ENCODE measurements around the gene PDE8A. TPM values are rescaled to one million over a fixed set of nuclear protein-coding genes. Genes with fewer than 3 reads are reported as not detected.

PDE8A gene
- total and polyA plus RNA-seq, 10 of the 15 experiments (the other 5 are each of a cell fraction or from before 2014, with no cell fraction given), result 6.7 to 69.2 (median 27.2) TPM

- SMC1A ChIA-PET (ENCODE audit: uncharacterized antibody, unreplicated experiment), result interaction anchor here (0.9 to 1.5 kb wide), 4 partner anchors 83 to 162 kb away, joined by 3 to 10 read pairs (median 4); no protein-coding TSS in a partner anchor
- intact Hi-C loops (cut with micrococcal nuclease; ENCODE audit: unreplicated experiment), result no loop called here
- ATAC-seq, result no peak
Measured at GRCh38 chr15:84953726-84954125, 27.9 kb upstream of the PDE8A start.

More at GRCh38 chr15:84953726-84954125, 27.9 kb upstream of the PDE8A start:
- H3K27me3 ChIP-seq (replicated peaks in 1 of 2; ENCODE audit: control insufficient read depth in 2 of 2, insufficient read depth in 2 of 2, low read length in 1 of 2), result peaks cover 0 to 3% of the 10 kb centered on the region in 2 experiments; a peak in 1 of 4 replicates
- no TSS peak for BruUV-seq (replicated peaks)
- in situ Hi-C loops (cut with MboI), result no loop called here
- H3K4me1 ChIP-seq (ENCODE audit: control insufficient read depth, insufficient read depth, low read length), result no peaks in the 10 kb centered on the region
- H3K36me3 ChIP-seq (ENCODE audit: control insufficient read depth in 2 of 2, insufficient read depth in 2 of 2, low read length in 1 of 2), result no peaks in the 10 kb centered on the region
- ChIA-PET POLR2A (no interaction called here), RAD21 (ENCODE audit: unreplicated experiment) (interaction anchor here (0.8 to 1.0 kb wide), 4 partner anchors 91 to 298 kb away, joined by 3 to 7 read pairs (median 4); no protein-coding TSS in a partner anchor), CTCF (interaction anchor here (1.0 to 1.7 kb wide), 5 partner anchors 51 to 215 kb away, joined by 3 to 16 read pairs (median 5); no protein-coding TSS in a partner anchor)
- no peak overlapping the region for H3K9ac ChIP-seq (ENCODE audit: control insufficient read depth, insufficient read depth, low read length)
- FAIRE-seq, result no peak
- H3K79me2 ChIP-seq (ENCODE audit: control insufficient read depth, insufficient read depth, low read length), result no peaks in the 10 kb centered on the region
- no peaks in the 10 kb centered on the region for H3K9me3 ChIP-seq (replicated peaks; ENCODE audit: control insufficient read depth, insufficient read depth, low read length)
- H3K4me2 ChIP-seq (ENCODE audit: control insufficient read depth, insufficient read depth), result no peak overlapping the region
- H4K20me1 ChIP-seq (ENCODE audit: control insufficient read depth, insufficient read depth), result no peaks in the 10 kb centered on the region
- H3K4me3 ChIP-seq, result no peak overlapping the region
- DNase-seq (ENCODE audit: low read depth, low spot score), result no peak
- 62% methylated on average over 1 of the region's 1 CpG for WGBS (ENCODE audit: insufficient coverage, insufficient replicate concordance, low lambda C conversion rate, missing lambda C conversion rate)
- H3K27ac ChIP-seq (ENCODE audit: control insufficient read depth, insufficient read depth), result no peak overlapping the region
- no peak for TF ChIP-seq SRF (IDR thresholded peaks at IDR 0.05; ENCODE audit: low read depth in 2 of 2, low read length in 2 of 2)
- TF ChIP-seq, protein P1, sequence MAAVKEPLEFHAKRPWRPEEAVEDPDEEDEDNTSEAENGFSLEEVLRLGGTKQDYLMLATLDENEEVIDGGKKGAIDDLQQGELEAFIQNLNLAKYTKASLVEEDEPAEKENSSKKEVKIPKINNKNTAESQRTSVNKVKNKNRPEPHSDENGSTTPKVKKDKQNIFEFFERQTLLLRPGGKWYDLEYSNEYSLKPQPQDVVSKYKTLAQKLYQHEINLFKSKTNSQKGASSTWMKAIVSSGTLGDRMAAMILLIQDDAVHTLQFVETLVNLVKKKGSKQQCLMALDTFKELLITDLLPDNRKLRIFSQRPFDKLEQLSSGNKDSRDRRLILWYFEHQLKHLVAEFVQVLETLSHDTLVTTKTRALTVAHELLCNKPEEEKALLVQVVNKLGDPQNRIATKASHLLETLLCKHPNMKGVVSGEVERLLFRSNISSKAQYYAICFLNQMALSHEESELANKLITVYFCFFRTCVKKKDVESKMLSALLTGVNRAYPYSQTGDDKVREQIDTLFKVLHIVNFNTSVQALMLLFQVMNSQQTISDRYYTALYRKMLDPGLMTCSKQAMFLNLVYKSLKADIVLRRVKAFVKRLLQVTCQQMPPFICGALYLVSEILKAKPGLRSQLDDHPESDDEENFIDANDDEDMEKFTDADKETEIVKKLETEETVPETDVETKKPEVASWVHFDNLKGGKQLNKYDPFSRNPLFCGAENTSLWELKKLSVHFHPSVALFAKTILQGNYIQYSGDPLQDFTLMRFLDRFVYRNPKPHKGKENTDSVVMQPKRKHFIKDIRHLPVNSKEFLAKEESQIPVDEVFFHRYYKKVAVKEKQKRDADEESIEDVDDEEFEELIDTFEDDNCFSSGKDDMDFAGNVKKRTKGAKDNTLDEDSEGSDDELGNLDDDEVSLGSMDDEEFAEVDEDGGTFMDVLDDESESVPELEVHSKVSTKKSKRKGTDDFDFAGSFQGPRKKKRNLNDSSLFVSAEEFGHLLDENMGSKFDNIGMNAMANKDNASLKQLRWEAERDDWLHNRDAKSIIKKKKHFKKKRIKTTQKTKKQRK (IDR thresholded peaks at IDR 0.05; ENCODE audit: low read depth, low read length), result no peak
- no peak for TF ChIP-seq POLR2A (IDR thresholded peaks at IDR 0.05; ENCODE audit: low read depth, low read length)
- TF ChIP-seq ZZZ3 (IDR thresholded peaks at IDR 0.05; ENCODE audit: control insufficient read depth, insufficient read length, low read depth), result no peak
- no peak overlapping the region for H2AFZ ChIP-seq (ENCODE audit: control insufficient read depth, low read depth, low read length)
